ENCODE results near the gene NRG3. TPM values are rescaled to one million over a fixed set of nuclear protein-coding genes. Genes with fewer than 3 reads are reported as not detected.

NRG3 gene
- total and polyA plus RNA-seq, 2 donors (not counting 1 experiment from before 2014, with no cell fraction given) = not detected

- no peak overlapping the region for H3K4me2 ChIP-seq (ENCODE audit: extremely low read depth, insufficient read depth, low read length)
- no peak overlapping the region for H2AFZ ChIP-seq (ENCODE audit: low read length)
- H3K4me3 ChIP-seq (replicated peaks in 1 of 4; ENCODE audit: control extremely low read depth in 1 of 4, insufficient read depth in 1 of 4, low read depth in 3 of 4, low read length in 4 of 4) = no peak overlapping the region
- no peaks in the 10 kb centered on the region for H3K4me1 ChIP-seq (ENCODE audit: control insufficient read depth, extremely low read depth, insufficient read depth, low read length)
- no peaks in the 10 kb centered on the region for H4K20me1 ChIP-seq (ENCODE audit: control insufficient read depth, extremely low read depth, insufficient read depth, low read length)
- H3K27ac ChIP-seq (ENCODE audit: insufficient read depth, low read length) = no peak overlapping the region
- TF ChIP-seq EZH2 (IDR thresholded peaks at IDR 0.05; ENCODE audit: low read length, missing control alignments) = no peak
- TF ChIP-seq CTCF (conservative IDR thresholded peaks at IDR 0.05 in 1 of 2, IDR thresholded peaks at IDR 0.05 in 1 of 2; ENCODE audit: low read depth in 1 of 2, low read length in 2 of 2) = no peak
- H3K79me2 ChIP-seq (ENCODE audit: control insufficient read depth, insufficient read depth, low read length) = no peaks in the 10 kb centered on the region
- H3K36me3 ChIP-seq (ENCODE audit: control insufficient read depth, insufficient read depth, low read length) = no peaks in the 10 kb centered on the region
- no peak overlapping the region for H3K9ac ChIP-seq (ENCODE audit: insufficient read depth, low read length)
- no peaks in the 10 kb centered on the region for H3K9me3 ChIP-seq (ENCODE audit: control insufficient read depth, insufficient read depth, low read depth, low read length)
- H3K27me3 ChIP-seq (ENCODE audit: control insufficient read depth, insufficient read depth, low read length) = no peaks in the 10 kb centered on the region
- no peak for DNase-seq (ENCODE audit: low read depth in 2 of 2)
Measured at GRCh38 chr10:82536668-82537067, 661.7 kb downstream of the NRG3 start.

GRCh38 chr10:82538272-82538671 lies 663.3 kb downstream of the NRG3 start:
- no peak for DNase-seq (ENCODE audit: low read depth in 2 of 2)
- no peaks in the 10 kb centered on the region for H3K36me3 ChIP-seq (ENCODE audit: control insufficient read depth, insufficient read depth, low read length)
- no peaks in the 10 kb centered on the region for H3K79me2 ChIP-seq (ENCODE audit: control insufficient read depth, insufficient read depth, low read length)
- H3K4me2 ChIP-seq (ENCODE audit: extremely low read depth, insufficient read depth, low read length) = no peak overlapping the region
- no peak overlapping the region for H2AFZ ChIP-seq (ENCODE audit: low read length)
- H3K4me3 ChIP-seq (replicated peaks in 1 of 4; ENCODE audit: control extremely low read depth in 1 of 4, insufficient read depth in 1 of 4, low read depth in 3 of 4, low read length in 4 of 4) = no peak overlapping the region
- H3K9ac ChIP-seq (ENCODE audit: insufficient read depth, low read length) = no peak overlapping the region
- no peaks in the 10 kb centered on the region for H3K27me3 ChIP-seq (ENCODE audit: control insufficient read depth, insufficient read depth, low read length)
- H3K27ac ChIP-seq (ENCODE audit: insufficient read depth, low read length) = no peak overlapping the region
- H4K20me1 ChIP-seq (ENCODE audit: control insufficient read depth, extremely low read depth, insufficient read depth, low read length) = no peaks in the 10 kb centered on the region
- no peaks in the 10 kb centered on the region for H3K4me1 ChIP-seq (ENCODE audit: control insufficient read depth, extremely low read depth, insufficient read depth, low read length)
- TF ChIP-seq CTCF (conservative IDR thresholded peaks at IDR 0.05 in 1 of 2, IDR thresholded peaks at IDR 0.05 in 1 of 2; ENCODE audit: low read depth in 1 of 2, low read length in 2 of 2) (no peak), EZH2 (IDR thresholded peaks at IDR 0.05; ENCODE audit: low read length, missing control alignments) (no peak)
- H3K9me3 ChIP-seq (ENCODE audit: control insufficient read depth, insufficient read depth, low read depth, low read length) = no peaks in the 10 kb centered on the region

GRCh38 chr10:82543631-82544030 lies 668.6 kb downstream of the NRG3 start:
- no peaks in the 10 kb centered on the region for H3K4me1 ChIP-seq (ENCODE audit: control insufficient read depth, extremely low read depth, insufficient read depth, low read length)
- no peaks in the 10 kb centered on the region for H3K79me2 ChIP-seq (ENCODE audit: control insufficient read depth, insufficient read depth, low read length)
- no peak overlapping the region for H3K27ac ChIP-seq (ENCODE audit: insufficient read depth, low read length)
- H3K9ac ChIP-seq (ENCODE audit: insufficient read depth, low read length) = no peak overlapping the region
- H3K36me3 ChIP-seq (ENCODE audit: control insufficient read depth, insufficient read depth, low read length) = no peaks in the 10 kb centered on the region
- no peak for DNase-seq (ENCODE audit: low read depth in 2 of 2)
- no peak overlapping the region for H2AFZ ChIP-seq (ENCODE audit: low read length)
- no peaks in the 10 kb centered on the region for H4K20me1 ChIP-seq (ENCODE audit: control insufficient read depth, extremely low read depth, insufficient read depth, low read length)
- no peak overlapping the region for H3K4me2 ChIP-seq (ENCODE audit: extremely low read depth, insufficient read depth, low read length)
- TF ChIP-seq CTCF (conservative IDR thresholded peaks at IDR 0.05 in 1 of 2, IDR thresholded peaks at IDR 0.05 in 1 of 2; ENCODE audit: low read depth in 1 of 2, low read length in 2 of 2) = no peak
- no peak for TF ChIP-seq EZH2 (IDR thresholded peaks at IDR 0.05; ENCODE audit: low read length, missing control alignments)
- no peaks in the 10 kb centered on the region for H3K27me3 ChIP-seq (ENCODE audit: control insufficient read depth, insufficient read depth, low read length)
- no peaks in the 10 kb centered on the region for H3K9me3 ChIP-seq (ENCODE audit: control insufficient read depth, insufficient read depth, low read depth, low read length)
- no peak overlapping the region for H3K4me3 ChIP-seq (replicated peaks in 1 of 4; ENCODE audit: control extremely low read depth in 1 of 4, insufficient read depth in 1 of 4, low read depth in 3 of 4, low read length in 4 of 4)

Measured in fibroblast of lung (primary cell).